Kasumi-1 (cell line): ENCODE measurements around the gene C1GALT1.

Experiments used
- DNase-seq, 2 experiments: peaks; one replicate each; lab custom pipeline; 2025; lab: John Stamatoyannopoulos, UW

The C1GALT1 gene

GRCh38 chr7:7201578-7202374 lies 19.4 kb downstream of the C1GALT1 start:
- no peak for DNase-seq

- DNase-seq, result no peak
Measured at GRCh38 chr7:7202375-7202720, 20.0 kb downstream of the C1GALT1 start.

- DNase-seq, result peak in 1 of 2 experiments; percentile 4
Measured at GRCh38 chr7:7203813-7204575, 21.6 kb downstream of the C1GALT1 start.

- DNase-seq, result no peak
Measured at GRCh38 chr7:7207876-7208275, 25.5 kb downstream of the C1GALT1 start.

GRCh38 chr7:7208520-7208919 lies 26.2 kb downstream of the C1GALT1 start:
- DNase-seq, result no peak

GRCh38 chr7:7209412-7210050 lies 27.2 kb downstream of the C1GALT1 start:
- DNase-seq, result no peak

- DNase-seq, result no peak
Measured at GRCh38 chr7:7210475-7211237, 28.3 kb downstream of the C1GALT1 start.

- no peak for DNase-seq
Measured at GRCh38 chr7:7212612-7213011, 30.3 kb downstream of the C1GALT1 start.

- no peak for DNase-seq
Measured at GRCh38 chr7:7214398-7215347, 32.3 kb downstream of the C1GALT1 start.

- DNase-seq, result no peak
Measured at GRCh38 chr7:7216279-7216678, 33.9 kb downstream of the C1GALT1 start.

GRCh38 chr7:7219216-7219615 lies 36.9 kb downstream of the C1GALT1 start:
- peak in 1 of 2 experiments; percentile 16 for DNase-seq

- DNase-seq, result no peak
Measured at GRCh38 chr7:7220821-7221220, 38.5 kb downstream of the C1GALT1 start.

- no peak for DNase-seq
Measured at GRCh38 chr7:7221599-7222038, 39.3 kb downstream of the C1GALT1 start.

GRCh38 chr7:7223250-7223649 lies 40.9 kb downstream of the C1GALT1 start:
- no peak for DNase-seq

GRCh38 chr7:7226407-7226806 lies 44.1 kb downstream of the C1GALT1 start:
- no peak for DNase-seq

GRCh38 chr7:7228472-7228871 lies 46.1 kb downstream of the C1GALT1 start:
- DNase-seq, result no peak

GRCh38 chr7:7228967-7229366 lies 46.6 kb downstream of the C1GALT1 start:
- no peak for DNase-seq

GRCh38 chr7:7231000-7231399 lies 48.7 kb downstream of the C1GALT1 start:
- no peak for DNase-seq

- no peak for DNase-seq
Measured at GRCh38 chr7:7231865-7232264, 49.5 kb downstream of the C1GALT1 start.

GRCh38 chr7:7235347-7235746 lies 53.0 kb downstream of the C1GALT1 start:
- no peak for DNase-seq

- no peak for DNase-seq
Measured at GRCh38 chr7:7236041-7236440, 53.7 kb downstream of the C1GALT1 start.
